Measurements from ENCODE around the gene C16orf54. TPM values are rescaled to one million over a fixed set of nuclear protein-coding genes. Genes with fewer than 3 reads are reported as not detected.
"Not testable (repeated sequence)": the region's sequence is repeated elsewhere in the genome, so short reads cannot be mapped to it uniquely, and the experiment has no call there.

C16orf54 gene
- total RNA-seq, 3 donors from 2014 or later: 6.8 to 8.8 (median 7.2) TPM

GRCh38 chr16:29698484-29699323, 47.1 kb downstream of the C16orf54 start:
- H3K4me1 Mint-ChIP-seq (ENCODE audit: low read depth): peaks cover 30% of the 10 kb centered on the region
- ATAC-seq (no peak), DNase-seq (no peak)
- no peaks in the 10 kb centered on the region for H3K36me3 Mint-ChIP-seq (ENCODE audit: insufficient read depth)
- H3K27me3 Mint-ChIP-seq (ENCODE audit: low read depth): no peaks in the 10 kb centered on the region
- no peak overlapping the region for H3K4me3 Mint-ChIP-seq
- H3K9me3 Mint-ChIP-seq: no peaks in the 10 kb centered on the region

DNA sequence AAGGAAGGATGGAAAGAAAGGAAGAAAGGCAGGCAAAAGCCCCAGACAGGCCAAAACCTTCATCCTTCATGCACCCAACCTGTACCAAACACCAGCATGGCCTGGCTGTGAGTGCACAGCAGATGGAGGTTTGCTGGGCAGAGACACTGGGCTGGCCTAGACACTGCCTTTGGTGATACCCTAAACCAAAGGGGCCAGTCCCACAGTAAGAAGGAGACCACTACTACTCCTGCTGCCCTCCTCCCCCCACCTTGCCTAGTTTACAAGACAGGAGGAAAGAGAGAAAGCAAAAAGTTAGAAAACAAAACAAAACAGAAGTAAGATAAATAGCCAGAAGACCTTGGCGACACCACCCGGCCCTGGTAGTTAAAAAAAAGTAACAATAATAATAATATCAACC, 47.7 kb downstream of the C16orf54 start:
- Mint-ChIP-seq H3K4me1 (ENCODE audit: low read depth) (peaks cover 25% of the 10 kb centered on the region), H3K9me3 (no peaks in the 10 kb centered on the region), H3K4me3 (no peak overlapping the region), H3K36me3 (ENCODE audit: insufficient read depth) (no peaks in the 10 kb centered on the region), H3K27me3 (ENCODE audit: low read depth) (no peaks in the 10 kb centered on the region)
- DNase-seq (no peak), ATAC-seq (no peak)

- ATAC-seq (no peak), DNase-seq (no peak)
- Mint-ChIP-seq H3K27me3 (ENCODE audit: low read depth) (no peaks in the 10 kb centered on the region), H3K4me3 (no peak overlapping the region), H3K9me3 (no peaks in the 10 kb centered on the region), H3K36me3 (ENCODE audit: insufficient read depth) (no peaks in the 10 kb centered on the region), H3K4me1 (ENCODE audit: low read depth) (peaks cover 19% of the 10 kb centered on the region)
Observed at GRCh38 chr16:29697391-29697790, 48.4 kb downstream of the C16orf54 start.

- no peak for ATAC-seq
- DNase-seq: no peak
- Mint-ChIP-seq H3K36me3 (ENCODE audit: insufficient read depth) (no peaks in the 10 kb centered on the region), H3K4me3 (no peak overlapping the region), H3K9me3 (no peaks in the 10 kb centered on the region), H3K4me1 (ENCODE audit: low read depth) (peaks cover 14% of the 10 kb centered on the region), H3K27me3 (ENCODE audit: low read depth) (no peaks in the 10 kb centered on the region)
Observed at GRCh38 chr16:29696881-29697331, 48.9 kb downstream of the C16orf54 start.

DNA sequence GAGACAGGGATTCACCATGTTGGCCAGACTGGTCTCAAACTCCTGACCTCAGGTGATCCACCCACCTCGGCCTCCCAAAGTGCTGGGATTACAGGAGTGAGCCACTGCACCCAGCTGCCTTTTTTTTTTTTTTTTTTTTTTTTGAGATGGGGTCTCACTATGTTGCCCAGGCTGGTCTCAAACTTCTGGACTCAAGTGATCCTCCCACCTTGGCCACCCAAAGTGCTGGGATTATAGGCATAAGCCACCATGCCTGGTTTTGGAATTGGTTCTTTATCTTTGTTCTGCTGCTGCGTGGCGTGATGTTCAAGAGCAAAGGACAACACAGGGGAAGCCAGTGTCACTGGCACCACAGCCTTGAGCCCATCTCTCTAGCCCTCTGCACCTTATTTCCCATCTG, 50.1 kb downstream of the C16orf54 start:
- not testable (repeated sequence) for H3K36me3 Mint-ChIP-seq (ENCODE audit: insufficient read depth); H3K9me3 Mint-ChIP-seq; ATAC-seq; H3K4me1 Mint-ChIP-seq (ENCODE audit: low read depth); DNase-seq; H3K4me3 Mint-ChIP-seq; H3K27me3 Mint-ChIP-seq (ENCODE audit: low read depth)

- H3K27me3 Mint-ChIP-seq (ENCODE audit: low read depth): no peaks in the 10 kb centered on the region
Observed at GRCh38 chr16:29694384-29695195, 51.2 kb downstream of the C16orf54 start.

DNA sequence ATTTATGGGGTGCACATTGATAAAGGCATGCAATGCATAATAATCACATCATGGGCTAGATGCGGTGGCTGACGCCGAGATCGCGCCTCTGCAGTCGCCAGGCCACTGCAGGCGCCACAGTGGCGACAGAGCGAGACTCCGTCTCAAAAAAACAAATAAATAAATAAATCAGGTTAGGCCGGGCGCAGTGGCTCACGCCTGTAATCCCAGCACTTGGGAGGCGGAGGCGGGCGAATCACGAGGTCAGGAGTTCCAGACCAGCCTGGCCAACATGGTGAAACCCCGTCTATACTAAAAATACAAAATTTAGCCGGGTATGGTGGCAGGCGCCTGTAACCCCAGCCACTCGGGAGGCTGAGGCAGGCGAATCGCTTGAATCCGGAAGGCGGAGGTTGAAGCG, 53.2 kb downstream of the C16orf54 start:
- H3K36me3 Mint-ChIP-seq (ENCODE audit: insufficient read depth); H3K27me3 Mint-ChIP-seq (ENCODE audit: low read depth); H3K4me1 Mint-ChIP-seq (ENCODE audit: low read depth); ATAC-seq; H3K4me3 Mint-ChIP-seq; H3K9me3 Mint-ChIP-seq; DNase-seq: not testable (repeated sequence)

More at GRCh38 chr16:29694384-29695195, 51.2 kb downstream of the C16orf54 start:
- H3K36me3 Mint-ChIP-seq (ENCODE audit: insufficient read depth): no peaks in the 10 kb centered on the region
- no peak for DNase-seq
- H3K9me3 Mint-ChIP-seq: no peaks in the 10 kb centered on the region
- ATAC-seq: no peak
- no peak overlapping the region for H3K4me3 Mint-ChIP-seq
- H3K4me1 Mint-ChIP-seq (ENCODE audit: low read depth): peaks cover 5% of the 10 kb centered on the region

Other genes starting within 250 kb of the C16orf54 start
- gene NPIPB12, start 239.6 kb downstream of the C16orf54 start, total RNA-seq: 10 to 100 TPM; 38.6 to 55.5 (median 51.8) TPM
- 10 to 100 TPM; 37.5 to 41.0 (median 39.9) TPM for gene SPN, start 82.7 kb downstream of the C16orf54 start, total RNA-seq
- 1 to 10 TPM; 1.9 to 3.0 (median 2.1) TPM for gene QPRT, start 66.8 kb downstream of the C16orf54 start, total RNA-seq
- under 1 TPM in 1 of 3 donors, not detected in 2; 0.05 TPM for gene ZG16, start 32.3 kb upstream of the C16orf54 start, total RNA-seq
- gene KIF22, start 44.8 kb upstream of the C16orf54 start, total RNA-seq: 10 to 100 TPM; 73.5 to 82.2 (median 79.7) TPM
- 100 to 1,000 TPM; 321 to 471 (median 409) TPM for gene MAZ, start 60.5 kb upstream of the C16orf54 start, total RNA-seq
- 1 to 10 TPM in 1 of 3 donors, under 1 TPM in 2; 0.34 to 1.6 (median 0.76) TPM for gene PRRT2, start 66.2 kb upstream of the C16orf54 start, total RNA-seq
- 10 to 100 TPM; 35.2 to 40.9 (median 40.7) TPM for gene PAGR1, start 70.2 kb upstream of the C16orf54 start, total RNA-seq
- 10 to 100 TPM; 80.6 to 86.4 (median 85.8) TPM for gene MVP, start 74.5 kb upstream of the C16orf54 start, total RNA-seq
- 10 to 100 TPM; 56.7 to 61.0 (median 59.7) TPM for gene CDIPT, start 117.2 kb upstream of the C16orf54 start, total RNA-seq
- under 1 TPM in 2 of 3 donors, not detected in 1; 0.18 to 0.33 TPM for gene SEZ6L2, start 153.6 kb upstream of the C16orf54 start, total RNA-seq
- 1 to 10 TPM; 2.1 to 3.4 (median 3.2) TPM for gene ASPHD1, start 154.5 kb upstream of the C16orf54 start, total RNA-seq
- 10 to 100 TPM; 42.7 to 45.4 (median 44.1) TPM for gene KCTD13, start 180.2 kb upstream of the C16orf54 start, total RNA-seq
- gene TMEM219, start 216.1 kb upstream of the C16orf54 start, total RNA-seq: 10 to 100 TPM; 19.3 to 30.8 (median 27.7) TPM
- 10 to 100 TPM; 34.9 to 37.9 (median 37.8) TPM for gene TAOK2, start 227.9 kb upstream of the C16orf54 start, total RNA-seq
- 10 to 100 TPM; 43.4 to 52.5 (median 50.7) TPM for gene HIRIP3, start 249.6 kb upstream of the C16orf54 start, total RNA-seq

Measured in activated T-cell treated with anti-CD3 and anti-CD28 coated beads, Interleukin-2, amount 50 U/mL, for 4 hours (primary cell).